HL-60 (cell line): Measurements from ENCODE around the gene ZFP57.

ENCODE experiments used
- DNase-seq, 2 experiments: peaks; one replicate each; pipeline ENCODE4 v3.0.0-alpha.2; 2010 to 2020; ENCODE audit warnings: low read depth in 1 of 2, low spot score in 1 of 2
- H3K27ac ChIP-seq: fragments of 250-450 bp; sonication (Bioruptor Pico); replicated peaks from 2 replicates; pipeline ENCODE4 v1.5.1; 2020; ENCODE audit warnings: mild to moderate bottlenecking, moderate library complexity
- H3K27me3 ChIP-seq: fragments of 250-450 bp; sonication (Bioruptor Pico); 2 replicates; pipeline ENCODE4 v1.5.1; 2021; ENCODE audit warnings: mild to moderate bottlenecking, moderate library complexity; ENCODE audit not compliant: insufficient read depth, poor library complexity, severe bottlenecking
- H3K4me3 ChIP-seq: replicated peaks from 2 replicates; pipeline ENCODE4 v1.5.1; 2011; ENCODE audit warnings: mild to moderate bottlenecking, control low read depth, low read length; ENCODE audit not compliant: insufficient read depth
- GABPA ChIP-seq: IDR thresholded peaks from 2 replicates; pipeline ENCODE4 v1.6.1; 2012; ENCODE audit warnings: low read depth
- POLR2AphosphoS5 ChIP-seq: IDR thresholded peaks from 2 replicates; pipeline ENCODE4 v1.6.1; 2012; ENCODE audit warnings: low read depth
- SPI1 ChIP-seq: IDR thresholded peaks from 2 replicates; pipeline ENCODE4 v1.6.1; 2012; ENCODE audit warnings: low read depth, mild to moderate bottlenecking, borderline replicate concordance
- TF ChIP-seq, protein P1 (sequence below): IDR thresholded peaks from 2 replicates; pipeline ENCODE4 v1.6.1; 2012; ENCODE audit warnings: low read depth; ENCODE audit not compliant: insufficient replicate concordance
- TF ChIP-seq, protein P2 (sequence below): IDR thresholded peaks from one replicate; pipeline ENCODE4 v1.5.1; 2011; ENCODE audit warnings: low read length, control low read depth, inconsistent platforms; ENCODE audit not compliant: insufficient read depth

Gene ZFP57

DNA sequence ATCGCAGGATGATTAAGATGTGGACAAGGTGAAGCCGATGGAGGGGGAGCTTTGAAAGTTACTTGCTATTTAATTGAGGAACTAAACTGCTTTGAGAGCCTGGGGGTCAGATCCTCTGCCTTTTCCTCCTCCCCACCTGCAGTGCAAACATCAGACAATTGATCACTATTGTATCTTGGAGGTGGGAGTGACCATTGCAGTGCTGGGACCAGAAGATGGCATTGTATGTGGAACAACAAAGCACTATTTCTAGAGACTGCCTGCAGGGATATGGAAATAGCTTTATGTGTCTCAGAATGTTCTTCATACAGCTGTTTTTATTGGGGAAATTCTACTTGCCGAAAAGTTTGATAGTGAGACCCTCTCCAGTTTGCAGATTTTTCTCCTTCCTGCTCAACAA is 19.9 kb downstream of the ZFP57 start:
- Histone ChIP-seq H3K27me3 (no peaks in the 10 kb centered on the region), H3K27ac (no peak overlapping the region), H3K4me3 (no peak overlapping the region)
- TF ChIP-seq GABPA (no peak), POLR2AphosphoS5 (no peak)
- TF ChIP-seq, protein P1, sequence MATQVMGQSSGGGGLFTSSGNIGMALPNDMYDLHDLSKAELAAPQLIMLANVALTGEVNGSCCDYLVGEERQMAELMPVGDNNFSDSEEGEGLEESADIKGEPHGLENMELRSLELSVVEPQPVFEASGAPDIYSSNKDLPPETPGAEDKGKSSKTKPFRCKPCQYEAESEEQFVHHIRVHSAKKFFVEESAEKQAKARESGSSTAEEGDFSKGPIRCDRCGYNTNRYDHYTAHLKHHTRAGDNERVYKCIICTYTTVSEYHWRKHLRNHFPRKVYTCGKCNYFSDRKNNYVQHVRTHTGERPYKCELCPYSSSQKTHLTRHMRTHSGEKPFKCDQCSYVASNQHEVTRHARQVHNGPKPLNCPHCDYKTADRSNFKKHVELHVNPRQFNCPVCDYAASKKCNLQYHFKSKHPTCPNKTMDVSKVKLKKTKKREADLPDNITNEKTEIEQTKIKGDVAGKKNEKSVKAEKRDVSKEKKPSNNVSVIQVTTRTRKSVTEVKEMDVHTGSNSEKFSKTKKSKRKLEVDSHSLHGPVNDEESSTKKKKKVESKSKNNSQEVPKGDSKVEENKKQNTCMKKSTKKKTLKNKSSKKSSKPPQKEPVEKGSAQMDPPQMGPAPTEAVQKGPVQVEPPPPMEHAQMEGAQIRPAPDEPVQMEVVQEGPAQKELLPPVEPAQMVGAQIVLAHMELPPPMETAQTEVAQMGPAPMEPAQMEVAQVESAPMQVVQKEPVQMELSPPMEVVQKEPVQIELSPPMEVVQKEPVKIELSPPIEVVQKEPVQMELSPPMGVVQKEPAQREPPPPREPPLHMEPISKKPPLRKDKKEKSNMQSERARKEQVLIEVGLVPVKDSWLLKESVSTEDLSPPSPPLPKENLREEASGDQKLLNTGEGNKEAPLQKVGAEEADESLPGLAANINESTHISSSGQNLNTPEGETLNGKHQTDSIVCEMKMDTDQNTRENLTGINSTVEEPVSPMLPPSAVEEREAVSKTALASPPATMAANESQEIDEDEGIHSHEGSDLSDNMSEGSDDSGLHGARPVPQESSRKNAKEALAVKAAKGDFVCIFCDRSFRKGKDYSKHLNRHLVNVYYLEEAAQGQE, result no peak
- TF ChIP-seq, protein P2, sequence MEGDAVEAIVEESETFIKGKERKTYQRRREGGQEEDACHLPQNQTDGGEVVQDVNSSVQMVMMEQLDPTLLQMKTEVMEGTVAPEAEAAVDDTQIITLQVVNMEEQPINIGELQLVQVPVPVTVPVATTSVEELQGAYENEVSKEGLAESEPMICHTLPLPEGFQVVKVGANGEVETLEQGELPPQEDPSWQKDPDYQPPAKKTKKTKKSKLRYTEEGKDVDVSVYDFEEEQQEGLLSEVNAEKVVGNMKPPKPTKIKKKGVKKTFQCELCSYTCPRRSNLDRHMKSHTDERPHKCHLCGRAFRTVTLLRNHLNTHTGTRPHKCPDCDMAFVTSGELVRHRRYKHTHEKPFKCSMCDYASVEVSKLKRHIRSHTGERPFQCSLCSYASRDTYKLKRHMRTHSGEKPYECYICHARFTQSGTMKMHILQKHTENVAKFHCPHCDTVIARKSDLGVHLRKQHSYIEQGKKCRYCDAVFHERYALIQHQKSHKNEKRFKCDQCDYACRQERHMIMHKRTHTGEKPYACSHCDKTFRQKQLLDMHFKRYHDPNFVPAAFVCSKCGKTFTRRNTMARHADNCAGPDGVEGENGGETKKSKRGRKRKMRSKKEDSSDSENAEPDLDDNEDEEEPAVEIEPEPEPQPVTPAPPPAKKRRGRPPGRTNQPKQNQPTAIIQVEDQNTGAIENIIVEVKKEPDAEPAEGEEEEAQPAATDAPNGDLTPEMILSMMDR, result no peak
- no peak for DNase-seq

DNA sequence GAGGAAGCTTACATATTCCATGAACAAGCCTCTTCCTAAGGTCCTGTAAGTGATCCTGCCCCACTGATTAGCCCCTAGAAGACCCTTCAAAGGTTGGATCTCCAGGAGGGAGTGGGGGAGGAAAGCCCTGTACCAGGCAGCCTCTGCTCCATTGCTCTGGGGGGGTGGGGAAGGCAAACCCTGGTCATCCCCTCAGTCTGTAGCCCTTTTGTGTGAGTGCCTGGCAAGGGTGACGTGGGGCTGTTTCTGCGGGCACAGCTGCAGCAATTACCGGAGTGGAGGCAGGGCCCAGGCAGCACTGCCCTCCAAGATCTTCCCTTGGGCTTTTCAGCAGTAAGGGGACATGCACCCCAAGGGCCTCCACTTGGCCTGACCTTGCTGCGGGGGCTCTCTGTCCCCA is 24.2 kb downstream of the ZFP57 start, which contains the start of gene MOG:
Gene MOG (plus strand): TSS at position 295 of the 400 bp plus-strand sequence. CDS start 118 bp downstream, outside the sequence.
- Histone ChIP-seq H3K4me3 (no peak within 1 kb of the TSS), H3K27me3 (no peaks in the 10 kb centered on the region), H3K27ac (no peak within 1 kb of the TSS)
- TF ChIP-seq, protein P1, result no peak
- no peak for DNase-seq

DNA sequence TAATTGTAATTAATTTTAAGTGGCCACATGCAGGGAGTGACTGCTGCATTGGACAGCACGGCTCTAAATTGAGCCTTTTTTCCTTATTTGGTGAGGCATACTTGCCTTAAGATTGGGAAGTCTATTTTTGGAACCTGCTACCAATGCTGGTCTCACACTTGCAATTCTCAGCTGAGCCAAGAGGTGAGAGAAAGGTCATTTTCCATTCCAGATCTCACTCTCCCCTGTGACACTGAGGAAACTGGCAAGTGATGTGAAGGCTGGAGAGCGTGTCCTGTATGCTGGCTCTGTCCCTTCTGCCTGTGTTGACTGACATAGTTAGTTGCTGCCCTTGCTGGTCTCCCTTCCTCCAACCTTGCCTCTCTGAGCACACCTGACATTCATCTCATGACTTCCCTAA is 24.8 kb downstream of the ZFP57 start:
- no peak overlapping the region for H3K4me3 ChIP-seq
- no peak overlapping the region for H3K27ac ChIP-seq
- no peak for DNase-seq
- H3K27me3 ChIP-seq, result no peaks in the 10 kb centered on the region
- TF ChIP-seq POLR2AphosphoS5, result no peak
- TF ChIP-seq, protein P2, result no peak
- no peak for TF ChIP-seq GABPA

DNA sequence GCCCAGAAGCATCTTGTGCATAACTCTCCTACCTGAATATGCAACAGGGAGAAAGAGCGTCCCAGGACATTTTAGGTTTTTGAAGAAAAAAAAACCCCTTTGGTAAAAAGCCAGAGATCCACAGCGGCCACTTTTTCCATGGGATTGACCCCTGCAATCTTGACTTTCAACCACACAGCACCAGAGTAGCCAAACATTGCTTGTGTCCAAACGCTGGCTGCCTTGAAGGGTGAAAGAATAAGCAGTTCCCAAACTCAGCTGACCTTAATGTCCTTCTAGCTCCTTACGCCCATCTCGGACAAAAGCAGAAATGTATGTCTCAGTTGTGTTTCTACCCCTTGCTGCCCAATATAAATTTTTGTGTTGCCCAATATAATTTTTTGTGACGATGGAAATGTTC is 25.3 kb downstream of the ZFP57 start:
- H3K27ac ChIP-seq, result no peak overlapping the region
- no peak for DNase-seq
- no peak overlapping the region for H3K4me3 ChIP-seq
- no peak for TF ChIP-seq GABPA
- TF ChIP-seq, protein P1, result no peak
- TF ChIP-seq POLR2AphosphoS5, result no peak
- TF ChIP-seq, protein P2, result no peak
- no peak for TF ChIP-seq SPI1
- H3K27me3 ChIP-seq, result no peaks in the 10 kb centered on the region
